ENCODE data around the gene SCAMP3. TPM values are rescaled to one million over a fixed set of nuclear protein-coding genes. Genes with fewer than 3 reads are reported as not detected.
"Not testable (repeated sequence)": the region's sequence is repeated elsewhere in the genome, so short reads cannot be mapped to it uniquely, and the experiment has no call there.

The SCAMP3 gene
- total RNA-seq, 1 experiment from 2014 or later = 104 TPM

DNA sequence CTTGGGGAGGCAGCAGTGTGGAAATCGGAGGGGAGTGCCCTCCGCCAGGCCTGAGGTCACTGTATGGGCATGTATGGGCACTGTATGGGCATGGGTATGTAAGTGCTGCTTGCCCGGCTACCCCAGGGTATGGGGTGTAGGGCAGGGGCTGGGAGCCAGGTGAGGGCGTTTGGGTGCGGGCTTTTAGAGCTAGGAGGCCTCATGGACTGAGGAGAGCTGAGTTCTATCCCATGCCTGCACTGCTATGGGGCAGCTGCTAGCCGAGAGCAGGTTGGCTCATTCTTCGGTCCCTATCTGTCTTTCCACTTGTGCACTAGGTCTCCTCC is 33.7 kb upstream of the SCAMP3 start:
- intact Hi-C loops (cut with micrococcal nuclease; ENCODE audit: unreplicated experiment) = no loop called here
- H3K4me1 Mint-ChIP-seq (ENCODE audit: low read depth, unreplicated experiment) = no peaks in the 10 kb centered on the region
- H3K9me3 Mint-ChIP-seq (ENCODE audit: low read depth, unreplicated experiment) = no peaks in the 10 kb centered on the region
- no peak overlapping the region for H3K4me3 Mint-ChIP-seq (ENCODE audit: low read depth, unreplicated experiment)
- TF ChIP-seq, protein P1, sequence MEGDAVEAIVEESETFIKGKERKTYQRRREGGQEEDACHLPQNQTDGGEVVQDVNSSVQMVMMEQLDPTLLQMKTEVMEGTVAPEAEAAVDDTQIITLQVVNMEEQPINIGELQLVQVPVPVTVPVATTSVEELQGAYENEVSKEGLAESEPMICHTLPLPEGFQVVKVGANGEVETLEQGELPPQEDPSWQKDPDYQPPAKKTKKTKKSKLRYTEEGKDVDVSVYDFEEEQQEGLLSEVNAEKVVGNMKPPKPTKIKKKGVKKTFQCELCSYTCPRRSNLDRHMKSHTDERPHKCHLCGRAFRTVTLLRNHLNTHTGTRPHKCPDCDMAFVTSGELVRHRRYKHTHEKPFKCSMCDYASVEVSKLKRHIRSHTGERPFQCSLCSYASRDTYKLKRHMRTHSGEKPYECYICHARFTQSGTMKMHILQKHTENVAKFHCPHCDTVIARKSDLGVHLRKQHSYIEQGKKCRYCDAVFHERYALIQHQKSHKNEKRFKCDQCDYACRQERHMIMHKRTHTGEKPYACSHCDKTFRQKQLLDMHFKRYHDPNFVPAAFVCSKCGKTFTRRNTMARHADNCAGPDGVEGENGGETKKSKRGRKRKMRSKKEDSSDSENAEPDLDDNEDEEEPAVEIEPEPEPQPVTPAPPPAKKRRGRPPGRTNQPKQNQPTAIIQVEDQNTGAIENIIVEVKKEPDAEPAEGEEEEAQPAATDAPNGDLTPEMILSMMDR (IDR thresholded peaks at IDR 0.05; ENCODE audit: unreplicated experiment) = no peak
- DNase-seq = no peak
- CTCF ChIA-PET = no interaction called here
- no TSS peak for BruUV-seq (replicated peaks)
- H3K36me3 Mint-ChIP-seq (ENCODE audit: insufficient read depth, unreplicated experiment) = no peaks in the 10 kb centered on the region
- peaks cover 42% of the 10 kb centered on the region for H3K27me3 Mint-ChIP-seq (ENCODE audit: unreplicated experiment)
- H3K27ac Mint-ChIP-seq (ENCODE audit: unreplicated experiment) = no peak overlapping the region

DNA sequence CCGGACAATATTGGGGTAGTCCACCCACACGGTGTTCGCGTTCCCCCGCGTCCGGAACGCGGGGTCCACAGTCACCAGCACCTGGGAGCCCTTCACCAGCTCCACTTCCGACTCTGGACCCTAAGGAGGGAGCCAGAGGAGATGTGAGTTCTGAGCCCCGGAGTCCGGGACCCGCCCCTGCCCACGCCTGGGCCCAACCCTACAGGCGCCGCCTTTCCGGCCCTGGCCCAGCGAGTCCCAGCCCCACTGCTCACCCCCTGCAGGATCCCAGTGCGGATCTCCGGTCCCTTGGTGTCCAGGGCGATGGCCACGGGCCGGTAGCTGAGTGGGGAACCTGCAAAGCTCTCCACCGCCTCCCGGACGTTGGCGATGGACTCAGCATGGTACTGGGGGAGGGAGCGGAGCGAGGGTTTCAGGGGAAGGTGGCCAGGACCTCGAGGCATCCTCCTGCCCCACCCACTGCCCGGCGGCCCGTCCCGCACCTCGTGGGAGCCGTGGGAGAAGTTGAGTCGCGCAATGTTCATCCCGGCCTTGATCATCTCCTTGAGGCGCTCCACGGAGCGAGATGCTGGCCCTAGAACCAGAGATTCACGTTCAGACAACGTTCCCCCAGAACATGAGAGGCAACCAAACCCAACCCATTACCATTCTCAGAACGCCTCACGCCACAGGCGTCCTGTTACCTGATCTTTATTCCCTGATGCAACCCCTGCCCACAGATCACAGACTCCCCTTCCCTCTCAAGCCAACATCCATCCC is 33.2 kb upstream of the SCAMP3 start:
- no peaks in the 10 kb centered on the region for H3K9me3 Mint-ChIP-seq (ENCODE audit: low read depth, unreplicated experiment)
- H3K4me1 Mint-ChIP-seq (ENCODE audit: low read depth, unreplicated experiment) = no peaks in the 10 kb centered on the region
- intact Hi-C loops (cut with micrococcal nuclease; ENCODE audit: unreplicated experiment) = no loop called here
- TF ChIP-seq, protein P1 (IDR thresholded peaks at IDR 0.05; ENCODE audit: unreplicated experiment) = no peak
- peaks cover 42% of the 10 kb centered on the region for H3K27me3 Mint-ChIP-seq (ENCODE audit: unreplicated experiment)
- BruUV-seq (replicated peaks) = no TSS peak
- CTCF ChIA-PET = no interaction called here
- DNase-seq = no peak
- H3K4me3 Mint-ChIP-seq (ENCODE audit: low read depth, unreplicated experiment) = no peak overlapping the region
- H3K27ac Mint-ChIP-seq (ENCODE audit: unreplicated experiment) = no peak overlapping the region
- no peaks in the 10 kb centered on the region for H3K36me3 Mint-ChIP-seq (ENCODE audit: insufficient read depth, unreplicated experiment)

DNA sequence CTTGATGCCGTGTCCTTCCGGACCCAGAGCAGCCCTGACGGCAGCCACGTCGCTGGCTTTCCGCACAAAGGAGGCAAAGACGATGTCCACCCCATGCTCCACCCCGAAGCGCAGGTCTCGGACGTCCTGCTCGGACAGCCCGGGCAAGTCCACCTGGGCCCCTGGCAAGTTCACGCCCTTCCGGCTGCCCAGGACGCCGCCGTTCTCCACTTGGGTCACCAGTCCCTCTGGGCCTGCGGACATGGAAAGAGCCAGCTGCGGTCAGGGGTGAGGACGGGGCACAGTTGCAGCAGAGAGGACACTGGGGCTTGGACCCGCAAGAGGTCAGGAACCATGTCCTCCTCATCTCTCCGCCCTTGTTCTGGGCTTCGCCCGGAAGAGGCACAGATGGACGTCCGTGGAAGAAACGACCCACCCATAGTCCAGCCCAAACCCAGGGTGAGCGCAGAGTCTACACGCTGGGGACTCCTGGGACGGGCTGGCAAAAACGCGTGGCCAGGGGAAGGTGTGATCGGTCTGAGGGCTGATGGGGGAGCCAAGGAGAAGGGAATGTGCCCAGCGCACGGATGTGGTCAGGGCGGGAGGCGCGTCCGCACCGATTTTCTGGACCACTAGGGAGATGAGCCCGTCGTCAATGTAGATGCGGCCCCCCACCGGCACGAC is 32.5 kb upstream of the SCAMP3 start:
- Mint-ChIP-seq H3K4me3 (ENCODE audit: low read depth, unreplicated experiment) (no peak overlapping the region), H3K4me1 (ENCODE audit: low read depth, unreplicated experiment) (no peaks in the 10 kb centered on the region), H3K27ac (ENCODE audit: unreplicated experiment) (no peak overlapping the region), H3K27me3 (ENCODE audit: unreplicated experiment) (peaks cover 42% of the 10 kb centered on the region), H3K9me3 (ENCODE audit: low read depth, unreplicated experiment) (no peaks in the 10 kb centered on the region), H3K36me3 (ENCODE audit: insufficient read depth, unreplicated experiment) (no peaks in the 10 kb centered on the region)
- TF ChIP-seq, protein P1 (IDR thresholded peaks at IDR 0.05; ENCODE audit: unreplicated experiment) = no peak
- intact Hi-C loops (cut with micrococcal nuclease; ENCODE audit: unreplicated experiment) = no loop called here
- BruUV-seq (replicated peaks) = no TSS peak
- CTCF ChIA-PET = no interaction called here
- DNase-seq = no peak

DNA sequence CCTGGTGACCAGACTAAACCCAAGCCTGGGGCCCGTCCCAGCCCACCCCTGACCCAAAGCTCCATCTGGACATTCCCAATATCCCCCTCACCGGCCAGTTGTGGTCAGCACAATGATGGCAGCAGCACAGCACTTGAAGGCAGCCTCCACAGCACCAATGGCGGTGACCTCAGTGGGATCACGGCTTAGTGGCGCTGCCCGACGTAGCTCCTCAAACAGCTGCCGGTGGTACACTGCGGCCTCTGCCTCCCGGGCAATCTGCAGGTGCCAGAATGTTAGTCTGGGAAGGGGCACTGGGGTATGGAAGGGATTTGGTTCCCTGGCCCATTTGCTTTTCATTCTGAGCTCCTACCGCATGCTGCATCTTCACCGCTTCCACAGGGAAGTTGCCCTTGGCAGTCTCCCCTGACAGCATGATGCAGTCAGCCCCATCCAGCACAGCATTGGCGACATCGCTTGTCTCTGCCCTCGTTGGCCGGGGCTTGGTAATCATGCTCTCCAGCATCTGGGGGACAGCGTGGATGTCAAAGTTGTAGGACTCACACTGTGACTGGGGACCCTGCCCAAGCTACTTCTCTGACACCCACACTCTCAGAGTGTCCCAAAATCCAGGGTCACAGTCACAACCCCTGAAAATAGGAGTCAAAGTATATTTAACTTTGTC is 31.1 kb upstream of the SCAMP3 start:
- Mint-ChIP-seq H3K36me3 (ENCODE audit: insufficient read depth, unreplicated experiment) (no peaks in the 10 kb centered on the region), H3K27me3 (ENCODE audit: unreplicated experiment) (peaks cover 41% of the 10 kb centered on the region), H3K9me3 (ENCODE audit: low read depth, unreplicated experiment) (no peaks in the 10 kb centered on the region), H3K4me3 (ENCODE audit: low read depth, unreplicated experiment) (no peak overlapping the region), H3K4me1 (ENCODE audit: low read depth, unreplicated experiment) (no peaks in the 10 kb centered on the region), H3K27ac (ENCODE audit: unreplicated experiment) (no peak overlapping the region)
- BruUV-seq (replicated peaks) = no TSS peak
- TF ChIP-seq, protein P1 (IDR thresholded peaks at IDR 0.05; ENCODE audit: unreplicated experiment) = no peak
- no peak for DNase-seq
- intact Hi-C loops (cut with micrococcal nuclease; ENCODE audit: unreplicated experiment) = no loop called here
- CTCF ChIA-PET = interaction anchor here (0.6 kb wide), 1 partner anchor 18 kb away, joined by 4 read pairs; no protein-coding TSS in a partner anchor

DNA sequence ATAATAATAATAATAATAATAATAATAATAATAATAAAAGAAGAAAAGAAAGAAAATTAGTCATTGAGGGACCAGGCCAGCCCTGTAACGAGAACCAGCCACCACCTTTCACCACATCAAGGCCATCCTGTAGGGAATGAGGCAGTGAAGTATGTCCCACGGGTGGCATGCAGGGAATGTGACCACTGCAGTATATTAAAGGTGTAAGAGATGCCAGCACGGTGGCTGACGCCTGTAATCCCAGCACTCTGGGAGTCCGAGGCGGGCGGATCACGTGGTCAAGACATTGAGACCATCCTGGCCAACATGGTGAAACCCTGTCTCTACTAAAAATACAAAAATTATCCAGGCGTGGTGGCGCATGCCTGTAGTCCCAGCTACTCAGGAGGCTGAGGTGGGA is 28.8 kb upstream of the SCAMP3 start:
- H3K4me3 Mint-ChIP-seq (ENCODE audit: low read depth, unreplicated experiment); intact Hi-C loops (cut with micrococcal nuclease; ENCODE audit: unreplicated experiment); H3K27ac Mint-ChIP-seq (ENCODE audit: unreplicated experiment); BruUV-seq (replicated peaks); H3K4me1 Mint-ChIP-seq (ENCODE audit: low read depth, unreplicated experiment); H3K9me3 Mint-ChIP-seq (ENCODE audit: low read depth, unreplicated experiment); DNase-seq; CTCF ChIA-PET; H3K36me3 Mint-ChIP-seq (ENCODE audit: insufficient read depth, unreplicated experiment): not testable (repeated sequence)
- H3K27me3 Mint-ChIP-seq (ENCODE audit: unreplicated experiment) = peaks cover 19% of the 10 kb centered on the region

Data from Calu3 (cell line).